ENCODE data around the gene ERP44.

DNA sequence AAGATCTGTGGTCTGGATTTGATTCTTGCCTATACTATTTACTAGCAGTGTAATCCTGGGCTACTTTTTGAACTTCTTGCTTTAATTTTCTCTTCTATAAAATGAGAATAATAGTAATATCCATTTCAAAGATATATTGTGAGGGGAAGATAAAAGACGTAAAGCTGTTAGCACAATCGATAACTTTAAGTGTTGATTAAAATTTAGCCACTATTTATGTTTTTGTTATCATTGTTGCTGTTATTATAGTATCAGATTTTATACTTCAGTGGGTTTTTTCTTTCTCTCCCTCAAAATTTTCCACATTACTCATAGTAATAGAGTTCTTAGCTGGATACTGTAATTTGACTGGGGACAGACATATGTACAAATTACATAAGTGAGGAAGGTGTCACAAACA, 150.3 kb downstream of the ERP44 start:
- TF ChIP-seq TARDBP (IDR thresholded peaks at IDR 0.05), result no peak
- TF ChIP-seq L3MBTL2 (conservative IDR thresholded peaks at IDR 0.05), result no peak
- TF ChIP-seq HDGF (IDR thresholded peaks at IDR 0.05; ENCODE audit: borderline replicate concordance), result no peak
- TF ChIP-seq SP1 (IDR thresholded peaks at IDR 0.05), result no peak
- no peak for TF ChIP-seq FOXK2 (IDR thresholded peaks at IDR 0.05)
- TF ChIP-seq ELF4 (IDR thresholded peaks at IDR 0.05), result no peak
- peak; percentile 58; the same call in 1 of the 2 replicates for TF ChIP-seq LEF1 (IDR thresholded peaks at IDR 0.05; ENCODE audit: borderline replicate concordance)
- TF ChIP-seq ARNT (IDR thresholded peaks at IDR 0.05), result no peak
- no peak for TF ChIP-seq ZNF384 (IDR thresholded peaks at IDR 0.05)
- no peak for TF ChIP-seq FOXM1 (IDR thresholded peaks at IDR 0.05; ENCODE audit: borderline replicate concordance)
- TF ChIP-seq NFRKB (IDR thresholded peaks at IDR 0.05), result no peak

Data from HEK293T (cell line).